Measurements from ENCODE around the gene GRB7. TPM values are rescaled to one million over a fixed set of nuclear protein-coding genes. Genes with fewer than 3 reads are reported as not detected.
"Not testable (repeated sequence)": the region's sequence is repeated elsewhere in the genome, so short reads cannot be mapped to it uniquely, and the experiment has no call there.

GRB7 gene
- polyA plus RNA-seq, 3 donors, result 38.0 to 56.5 (median 53.2) TPM

DNA sequence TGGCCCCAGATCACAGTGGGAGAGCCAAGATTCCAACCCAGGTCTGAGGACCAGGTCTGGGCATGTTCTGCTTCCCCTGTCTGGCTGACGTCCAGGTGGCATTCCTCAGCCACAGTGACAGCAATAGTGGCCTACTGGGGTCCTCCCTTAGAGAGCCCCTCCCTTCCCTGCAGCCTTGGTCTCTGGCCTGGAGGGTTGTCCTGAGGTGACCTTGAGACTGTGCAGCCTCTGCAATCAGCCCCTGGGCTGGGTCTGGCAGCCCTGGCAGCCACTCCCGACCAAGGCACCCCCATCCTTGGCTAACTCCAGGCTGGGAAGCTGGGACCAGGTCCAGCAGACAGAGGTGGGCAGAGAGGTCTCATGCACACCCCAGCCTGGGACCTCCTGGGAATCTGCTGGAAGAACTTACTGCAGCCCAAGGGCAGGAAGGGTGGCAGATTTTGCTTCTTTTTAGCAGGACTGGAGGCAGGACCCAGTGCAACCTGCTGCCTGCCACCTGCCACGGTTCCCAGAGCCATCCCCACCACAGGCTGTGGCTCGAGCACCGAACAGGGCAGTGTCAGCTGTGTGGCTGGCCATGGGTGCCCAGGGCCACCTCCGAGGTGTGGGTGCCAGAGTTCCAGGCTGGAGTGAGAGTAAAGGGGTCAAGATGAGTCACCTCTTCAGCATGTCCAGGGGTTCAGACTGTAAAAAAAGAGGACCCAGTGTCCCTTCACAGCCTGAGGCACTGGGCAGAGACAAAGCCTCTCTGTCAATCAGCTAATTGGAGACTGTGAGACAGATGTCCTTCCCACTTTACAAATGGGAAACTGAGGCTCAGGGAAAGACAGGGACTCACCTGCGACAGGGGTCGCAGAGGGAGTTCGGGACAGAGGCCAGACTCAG is 12.6 kb downstream of the GRB7 start:
- no peak for DNase-seq

GRCh38 chr17:39751016-39751543 is 13.3 kb downstream of the GRB7 start:
- no peak for DNase-seq

DNA sequence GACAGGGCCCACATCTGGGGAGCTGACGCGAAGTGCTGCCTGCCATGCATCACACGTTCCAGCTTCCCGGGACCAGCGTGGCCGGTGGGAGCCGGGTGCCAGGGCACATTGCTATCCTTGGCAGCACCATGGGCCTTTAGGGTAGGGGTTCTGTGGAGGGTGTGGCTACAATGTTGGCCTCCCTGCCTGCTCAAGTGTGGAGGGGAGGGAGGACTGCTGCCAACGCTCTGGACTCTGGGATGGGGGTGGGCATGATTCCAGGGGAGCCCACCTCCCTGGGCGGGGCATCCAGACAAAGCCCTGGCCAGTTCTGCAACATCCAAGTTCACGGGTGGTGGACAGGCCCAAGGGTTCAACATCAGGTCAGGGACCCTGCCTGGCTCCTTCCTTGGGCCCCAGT is 13.9 kb downstream of the GRB7 start:
- DNase-seq, result no peak

DNA sequence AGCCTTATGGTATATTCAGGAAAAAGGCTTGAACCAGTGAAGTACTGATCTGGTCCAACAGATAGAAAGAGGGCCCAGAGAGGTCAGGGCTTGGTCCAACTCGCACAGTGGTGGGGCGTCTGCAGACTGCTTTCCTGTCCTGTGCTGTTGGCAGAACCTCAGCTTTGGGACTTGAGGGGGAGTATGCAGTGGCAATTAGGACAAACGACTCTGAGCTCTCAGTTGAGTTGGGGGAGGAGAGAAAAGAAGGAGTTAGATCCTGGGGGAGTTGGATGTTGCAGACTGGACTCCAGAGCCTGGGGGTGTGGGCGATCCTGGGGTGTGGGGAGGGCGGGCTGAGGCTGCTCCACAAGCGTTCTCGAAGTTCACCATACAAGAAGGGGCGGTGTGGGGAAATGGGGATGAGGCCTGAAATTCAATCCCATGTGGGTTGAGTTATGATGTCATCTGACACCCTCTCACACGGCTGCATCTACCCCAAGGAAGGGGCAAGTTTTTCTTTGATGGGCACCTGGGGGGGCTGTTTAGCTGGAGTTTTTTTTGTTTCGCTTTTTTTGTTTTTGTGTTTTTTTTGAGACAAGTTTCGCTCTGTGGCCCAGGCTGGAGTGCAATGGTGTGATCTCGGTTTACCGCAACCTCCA is 14.6 kb downstream of the GRB7 start:
- peak; percentile 73 for DNase-seq

DNA sequence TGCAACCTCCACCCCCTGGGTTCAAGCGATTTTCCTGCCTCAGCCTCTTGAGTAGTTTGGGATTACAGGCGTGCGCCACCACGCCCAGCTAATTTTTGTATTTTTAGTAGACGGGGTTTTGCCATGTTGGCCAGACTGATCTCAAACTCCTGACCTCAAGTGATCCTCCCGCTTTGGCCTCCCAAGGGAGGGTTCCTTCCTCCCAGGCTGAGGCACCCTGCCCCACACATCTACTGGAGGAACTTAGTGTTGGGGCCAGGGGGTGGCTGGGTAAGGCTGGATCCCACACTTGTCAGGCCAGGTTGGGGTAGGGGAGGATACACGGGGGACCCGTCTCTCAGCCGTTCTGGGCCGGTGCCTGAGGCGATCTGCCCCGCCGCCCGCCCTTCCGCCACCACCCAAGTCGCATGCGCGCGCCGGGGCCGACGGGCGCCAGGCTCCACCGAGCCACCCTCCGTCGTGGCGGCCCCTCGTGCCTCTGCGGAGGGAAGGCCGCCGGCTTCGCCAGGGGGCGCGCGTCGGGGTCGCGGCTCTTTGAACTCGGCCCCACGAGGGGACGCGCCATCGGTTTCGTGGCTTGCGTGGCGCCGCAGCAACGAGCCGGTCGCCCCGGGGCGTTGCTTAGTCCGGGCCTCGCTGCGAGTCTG is 15.9 kb downstream of the GRB7 start:
- DNase-seq, result no peak

- DNase-seq, result peak; percentile 88
Measured at GRCh38 chr17:39754161-39754957, 16.6 kb downstream of the GRB7 start.

DNA sequence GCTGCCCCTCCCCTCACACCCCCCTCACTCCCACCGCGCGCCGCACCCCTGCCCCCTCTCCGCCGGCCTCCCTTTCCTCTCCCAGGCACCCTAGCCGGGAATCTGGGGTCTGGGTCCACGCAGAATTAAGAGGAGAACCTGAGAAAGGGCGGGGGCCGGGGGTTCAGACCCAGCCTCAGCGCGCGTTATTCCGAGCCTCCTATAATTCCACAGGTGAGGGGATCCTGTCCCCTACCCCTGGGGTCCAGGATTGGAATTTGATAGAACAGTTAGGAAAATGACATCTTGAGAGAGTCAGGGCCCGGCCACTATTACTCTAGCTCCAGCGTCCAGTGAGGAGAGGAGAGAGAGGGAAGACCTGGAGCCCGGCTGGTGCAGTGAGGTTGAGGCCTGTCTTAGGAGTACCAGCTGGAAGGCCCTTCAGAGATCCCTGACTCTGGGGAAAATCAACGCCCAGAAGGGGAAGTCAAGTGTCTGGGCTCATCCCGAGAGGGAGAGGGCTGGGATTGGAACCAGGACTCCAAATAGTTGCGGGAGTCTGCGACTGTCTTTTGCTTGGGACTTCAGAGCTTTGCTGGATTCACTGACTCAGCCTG is 17.3 kb downstream of the GRB7 start:
- no peak for DNase-seq

GRCh38 chr17:39755554-39756379 is 18.0 kb downstream of the GRB7 start:
- DNase-seq, result no peak

DNA sequence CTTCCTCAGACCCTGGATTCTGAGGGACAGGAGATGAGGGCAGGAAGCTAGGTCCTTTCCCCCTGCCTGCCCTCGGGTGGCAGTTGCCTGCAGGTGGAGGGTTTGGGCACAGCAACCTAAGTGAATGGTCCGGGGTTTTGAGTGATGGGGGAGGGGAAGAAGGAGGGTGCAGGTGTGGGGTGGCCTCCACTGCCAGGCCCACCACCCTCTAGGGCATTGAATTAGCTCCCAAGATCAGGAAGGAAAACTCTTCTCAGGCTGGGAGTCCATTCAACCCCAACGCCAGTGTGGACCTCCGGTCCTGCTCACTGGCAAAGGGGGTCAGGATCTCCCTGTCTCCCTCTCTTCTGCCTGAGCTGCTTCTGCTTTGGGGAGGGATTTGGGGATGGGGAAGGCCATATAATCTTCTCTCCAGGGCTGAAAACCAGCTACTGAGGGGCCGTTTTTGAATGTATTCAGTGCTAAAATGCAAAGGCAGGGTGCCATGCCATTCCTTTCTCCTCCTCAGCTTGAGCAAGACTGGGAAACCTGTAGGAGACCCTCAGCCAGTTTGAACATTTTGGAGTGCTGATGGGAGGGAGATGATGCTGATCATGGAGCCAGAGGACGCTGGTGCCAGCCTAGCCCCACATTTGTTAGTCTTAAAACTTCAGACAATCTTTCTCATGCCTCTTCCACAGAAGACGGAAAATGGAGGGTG is 18.8 kb downstream of the GRB7 start:
- no peak for DNase-seq

- no peak for DNase-seq
Measured at GRCh38 chr17:39757176-39757662, 19.5 kb downstream of the GRB7 start.

- no peak for DNase-seq
Measured at GRCh38 chr17:39757931-39758873, 20.5 kb downstream of the GRB7 start.

GRCh38 chr17:39759204-39759603 is 21.5 kb downstream of the GRB7 start:
- no peak for DNase-seq

- no peak for DNase-seq
Measured at GRCh38 chr17:39761861-39762496, 24.2 kb downstream of the GRB7 start.

DNA sequence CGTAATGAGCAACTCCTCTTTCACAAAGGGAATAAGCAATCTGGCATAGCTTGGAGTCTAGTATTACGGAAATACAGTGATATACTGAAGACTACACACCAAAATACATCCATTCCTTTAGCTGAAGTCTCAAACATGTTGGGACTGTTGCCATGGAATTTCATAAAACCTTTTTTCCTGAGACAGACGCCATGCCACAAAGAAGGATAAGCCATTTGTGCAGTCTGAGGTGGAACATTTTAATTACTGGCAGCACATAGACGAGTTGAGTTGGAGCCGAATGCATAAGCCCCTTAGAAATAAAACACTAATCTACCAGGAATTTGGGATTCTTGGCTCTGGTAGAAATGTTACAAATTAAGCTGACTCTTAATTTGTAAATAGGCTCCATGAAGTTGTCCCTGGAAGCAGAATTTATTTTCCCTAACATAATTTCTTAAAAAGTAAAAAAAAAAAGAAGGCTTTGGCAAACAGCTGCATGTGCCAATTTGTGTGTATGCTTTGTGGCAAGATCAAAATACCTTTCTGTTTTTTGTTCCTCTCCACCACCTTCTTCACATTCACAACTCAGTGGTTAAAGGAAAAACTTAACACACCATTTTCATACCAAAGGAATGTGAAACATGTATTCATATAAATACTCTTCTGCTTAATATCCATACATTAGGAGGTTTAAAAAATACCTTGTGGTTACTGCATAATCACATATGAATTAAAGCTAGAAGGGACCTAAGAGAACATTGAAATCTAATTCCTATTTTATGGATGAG is 25.5 kb downstream of the GRB7 start:
- DNase-seq, result no peak

DNA sequence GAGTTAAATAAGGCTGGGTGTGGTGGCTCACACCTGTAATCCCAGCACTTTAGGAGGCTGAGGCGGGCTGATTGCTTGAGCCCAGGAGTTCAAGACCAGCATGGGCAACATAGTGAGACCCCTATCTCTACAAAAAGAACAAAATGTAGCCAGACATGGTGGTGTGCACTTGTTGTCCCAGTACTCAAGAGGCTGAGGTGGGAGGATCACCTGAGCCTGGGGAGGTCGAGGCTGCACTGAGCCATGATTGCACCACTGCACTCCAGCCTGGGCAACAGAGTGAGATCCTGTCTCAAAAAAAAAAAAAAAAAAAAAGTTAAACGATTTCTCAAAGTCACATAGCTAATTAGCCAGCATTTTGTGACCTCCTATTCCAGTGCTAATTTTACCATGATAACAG is 26.4 kb downstream of the GRB7 start:
- not testable (repeated sequence) for DNase-seq

- no peak for DNase-seq
Measured at GRCh38 chr17:39765175-39765574, 27.4 kb downstream of the GRB7 start.

GRCh38 chr17:39765766-39766165 is 28.0 kb downstream of the GRB7 start:
- no peak for DNase-seq
